H1 (cell line): ENCODE measurements around the gene NR2F6. TPM values are rescaled to one million over a fixed set of nuclear protein-coding genes. Genes with fewer than 3 reads are reported as not detected.

ENCODE experiments used
- CEBPB ChIP-seq: IDR thresholded peaks from 2 replicates; pipeline ENCODE4 v1.6.1; 2012; ENCODE audit warnings: low read depth, low read length
- CHD2 ChIP-seq: IDR thresholded peaks from 2 replicates; pipeline ENCODE4 v1.6.1; 2012; ENCODE audit warnings: low read length, improper control_type of control experiment
- CHD7 ChIP-seq: fragments of 300-600 bp; sonication (generic); IDR thresholded peaks from 2 replicates; pipeline ENCODE4 v1.7.1; 2012; ENCODE audit warnings: low read length, moderate library complexity, mild to moderate bottlenecking, inconsistent platforms; ENCODE audit not compliant: insufficient replicate concordance
- CTBP2 ChIP-seq: IDR thresholded peaks from 2 replicates; pipeline ENCODE4 v1.7.0; 2011; ENCODE audit warnings: borderline replicate concordance, mild to moderate bottlenecking, moderate library complexity, mixed read lengths, low read length; ENCODE audit not compliant: insufficient read depth, insufficient read length
- polyA plus RNA-seq, 7 experiments: library from polyadenylated mRNA; depleted of rRNA in 3 of 7; stranded (reverse) in 5 of 7; unstranded in 2 of 7; fragments of >200 nt in 5 of 7; fragments of 200-250 nt in 2 of 7; gene quantifications; 1 replicate in 5 of 7; 2 replicates in 1 of 7; 4 replicates in 1 of 7; pipeline versions ENCODE4 v1.2.1 to v1.2.3, GENCODE V29; 2011 to 2013; ENCODE audit warnings: missing spikeins in 2 of 7, mixed read lengths in 2 of 7
- total RNA-seq: library from RNA; stranded (reverse); fragmentation: NEBNext Ultra II Directional; extraction: Animal tissue kit (Norgen Biotek cat#: 25700); gene quantifications from 2 replicates; pipeline ENCODE4 v1.2.1, GENCODE V29; 2021

Gene NR2F6
- total and polyA plus RNA-seq, 2 of the 8 experiments (the other 6 are each of a cell fraction or from before 2014, with no cell fraction given), result 99.7 to 114 TPM

DNA sequence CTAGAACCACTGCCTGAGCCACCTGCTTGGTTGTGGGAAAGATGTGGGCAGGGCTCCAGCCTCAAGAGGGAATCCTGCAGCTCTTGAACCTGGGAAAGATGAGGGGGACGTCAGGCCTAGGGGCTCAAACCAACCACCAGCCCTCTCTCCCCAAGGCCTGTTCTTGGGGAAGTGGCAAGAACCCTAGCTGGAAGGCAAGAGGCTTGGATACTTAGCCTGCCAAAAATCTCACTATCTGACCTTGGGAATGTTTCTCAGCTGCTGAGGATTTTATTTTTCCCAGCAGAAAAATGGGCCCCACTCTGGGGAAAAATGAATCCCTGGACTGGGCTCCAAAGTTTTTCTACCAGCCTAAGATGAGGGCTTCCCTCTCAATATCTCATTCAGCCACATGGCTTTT, 14.2 kb upstream of the NR2F6 start (continued):
- TF ChIP-seq CHD7 (no peak), CHD2 (no peak), CTBP2 (no peak), CEBPB (no peak)
